GM21737 (cell line): Measurements from ENCODE around the gene RNF145.
"Not testable (repeated sequence)": the region's sequence is repeated elsewhere in the genome, so short reads cannot be mapped to it uniquely, and the experiment has no call there.

Source experiments
- ATAC-seq: cut with Tn5 transposase; IDR thresholded peaks from one replicate; pipeline ENCODE4 v1.9.1; 2021; ENCODE audit warnings: mild to moderate bottlenecking, moderate library complexity; ENCODE audit not compliant: unreplicated experiment

Gene RNF145

DNA sequence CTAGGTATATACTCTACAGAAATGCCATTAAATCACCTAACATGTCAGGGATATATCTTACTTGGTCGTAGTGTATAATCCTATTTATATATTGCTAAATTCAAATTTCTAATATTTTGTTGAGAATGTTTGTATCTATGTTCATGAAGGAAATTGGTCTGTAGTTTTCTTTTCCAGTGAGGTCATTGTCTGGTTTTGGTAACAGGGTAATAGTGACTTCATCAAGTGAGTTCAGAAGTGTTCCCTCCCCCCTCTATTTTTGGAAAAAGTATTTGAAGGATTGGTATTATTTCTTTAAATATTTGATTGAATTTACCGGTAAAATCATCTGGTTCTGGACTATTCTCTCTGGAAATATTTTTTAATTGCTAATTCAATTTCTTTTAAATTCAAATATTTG, 86.2 kb downstream of the RNF145 start:
- ATAC-seq, result no peak

DNA sequence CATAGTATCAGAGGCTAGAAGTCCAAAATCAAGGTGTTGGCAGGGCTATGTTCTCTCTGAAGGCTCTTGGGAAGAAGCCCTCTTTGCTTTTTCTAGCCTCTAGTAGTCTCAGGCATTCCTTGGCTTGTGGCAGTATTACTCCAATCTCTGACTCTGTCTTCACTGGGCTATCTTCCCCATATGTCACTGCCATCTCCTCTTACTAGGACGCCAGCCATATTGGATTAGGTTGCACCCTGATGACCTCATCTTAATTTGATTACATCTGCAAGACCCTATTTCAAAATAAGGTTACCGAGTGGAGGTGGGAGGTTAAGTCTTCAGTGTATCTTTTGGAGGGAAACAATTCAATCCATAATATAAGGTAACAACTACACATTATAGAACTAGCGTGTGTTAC, 88.3 kb downstream of the RNF145 start:
- no peak for ATAC-seq

DNA sequence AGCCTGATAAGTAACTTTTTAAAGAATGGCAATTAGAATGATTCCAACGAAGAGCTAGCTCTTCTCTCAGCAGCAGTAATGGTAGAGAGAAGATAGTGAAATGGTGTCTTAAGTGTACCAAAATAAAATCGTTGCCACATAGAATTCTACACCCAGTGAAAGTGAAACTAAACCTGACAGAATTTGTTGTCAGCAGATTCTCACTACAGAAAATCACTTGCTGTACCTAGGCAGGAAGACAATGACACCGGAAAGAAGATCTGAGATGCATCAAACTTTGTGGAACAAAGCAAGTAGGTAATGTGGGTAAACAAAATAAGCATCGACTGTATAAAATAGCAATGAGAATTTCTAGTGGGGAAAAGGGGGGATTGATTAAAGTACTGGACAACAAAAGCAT, 88.9 kb downstream of the RNF145 start:
- no peak for ATAC-seq

DNA sequence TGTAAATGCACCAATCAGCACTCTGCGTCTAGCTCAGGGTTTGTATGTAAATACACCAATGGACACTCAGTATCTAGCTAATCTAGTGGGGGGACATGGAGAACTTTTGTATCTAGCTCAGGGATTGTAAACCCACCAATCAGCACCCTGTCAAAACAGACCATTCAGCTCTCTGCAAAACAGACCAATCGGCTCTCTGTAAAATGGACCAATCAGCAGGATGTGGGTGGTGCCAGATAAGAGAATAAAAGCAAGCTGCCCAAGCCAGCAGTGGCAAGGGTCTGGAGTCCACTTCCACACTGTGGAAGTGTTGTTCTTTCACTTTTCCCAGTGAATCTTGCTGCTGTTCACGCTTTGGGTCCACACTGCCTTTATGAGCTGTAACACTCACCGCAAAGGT, 89.5 kb downstream of the RNF145 start:
- not testable (repeated sequence) for ATAC-seq

DNA sequence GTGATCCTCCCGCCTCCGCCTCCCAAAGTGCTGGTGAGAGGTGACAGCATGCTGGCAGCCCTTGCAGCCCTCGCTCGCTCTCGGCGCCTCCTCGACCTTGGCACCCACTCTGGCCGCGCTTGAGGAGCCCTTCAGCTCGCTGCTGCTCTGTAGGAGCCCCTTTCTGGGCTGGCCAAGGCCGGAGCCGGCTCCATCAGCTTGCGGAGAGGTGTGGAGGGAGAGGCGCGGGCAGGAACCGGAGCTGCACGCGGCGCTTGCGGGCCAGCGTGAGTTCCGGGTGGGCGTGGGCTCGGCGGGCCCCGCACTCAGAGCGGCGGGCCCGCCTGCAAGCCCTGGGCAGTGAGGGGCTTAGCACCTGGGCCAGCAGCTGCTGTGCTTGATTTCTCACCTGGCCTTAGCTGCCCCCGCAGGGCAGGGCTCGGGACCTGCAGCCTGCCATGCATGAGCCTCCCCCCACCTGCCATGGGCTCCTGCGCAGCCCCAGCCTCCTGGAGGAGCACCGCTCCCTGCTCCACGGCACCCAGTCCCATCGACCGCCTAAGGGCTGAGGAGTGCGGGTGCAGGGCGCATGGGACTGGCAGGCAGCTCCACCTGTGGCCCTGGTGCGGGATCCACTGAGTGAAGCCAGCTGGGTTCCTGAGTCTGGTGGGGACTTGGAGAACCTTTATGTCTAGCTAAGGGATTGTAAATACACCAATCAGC, 90.2 kb downstream of the RNF145 start:
- not testable (repeated sequence) for ATAC-seq

DNA sequence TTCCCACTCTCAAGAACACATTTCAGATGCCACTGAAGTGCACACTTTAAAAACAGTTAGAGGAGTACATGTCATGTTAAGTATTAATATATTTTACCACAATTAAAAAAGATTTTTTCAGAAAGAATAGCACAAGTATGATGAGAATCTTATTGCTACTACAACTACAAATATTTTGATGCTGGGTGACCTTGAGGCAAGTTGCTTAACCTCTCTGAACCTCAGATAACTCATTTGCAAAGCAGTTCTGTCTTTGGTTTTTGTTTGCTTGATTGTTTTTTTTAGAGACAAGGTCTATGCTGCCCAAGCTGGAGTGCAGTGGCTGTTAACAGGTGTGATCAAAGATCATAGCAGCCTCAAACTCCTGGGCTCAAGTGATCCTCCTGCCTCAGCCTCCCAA, 95.9 kb downstream of the RNF145 start:
- no peak for ATAC-seq

DNA sequence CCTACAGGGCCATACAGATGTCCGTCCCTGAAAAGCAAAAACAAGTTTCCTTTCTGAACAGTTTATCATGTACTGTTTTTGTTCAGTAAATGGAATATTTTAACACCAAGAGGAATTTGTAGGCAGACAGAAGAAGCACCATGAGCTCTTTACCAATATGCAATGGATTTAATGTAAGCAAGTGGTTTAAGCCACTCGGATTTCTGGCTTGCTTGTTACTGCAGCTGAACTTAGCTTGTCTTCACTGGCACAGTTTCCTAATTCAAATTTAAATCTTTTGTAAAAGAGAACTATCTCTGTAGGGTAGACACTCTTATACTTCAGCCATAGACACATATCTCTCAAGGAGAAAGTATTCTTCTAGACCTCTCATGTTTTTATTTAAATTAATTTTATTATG, 96.9 kb downstream of the RNF145 start:
- ATAC-seq, result no peak
